Measurements from ENCODE around the gene ST8SIA4.

Gene ST8SIA4

GRCh38 chr5:100867039-100867562 is 36.0 kb downstream of the ST8SIA4 start:
- no peak for DNase-seq (ENCODE audit: low read depth)

GRCh38 chr5:100864931-100865330 is 38.2 kb downstream of the ST8SIA4 start:
- no peak for DNase-seq (ENCODE audit: low read depth)

- DNase-seq (ENCODE audit: low read depth): no peak
Measured at GRCh38 chr5:100863739-100864138, 39.3 kb downstream of the ST8SIA4 start.

- no peak for DNase-seq (ENCODE audit: low read depth)
Measured at GRCh38 chr5:100861148-100861547, 41.9 kb downstream of the ST8SIA4 start.

- no peak for DNase-seq (ENCODE audit: low read depth)
Measured at GRCh38 chr5:100860407-100860806, 42.7 kb downstream of the ST8SIA4 start.

- no peak for DNase-seq (ENCODE audit: low read depth)
Measured at GRCh38 chr5:100858987-100859545, 44.0 kb downstream of the ST8SIA4 start.

GRCh38 chr5:100856462-100856861 is 46.6 kb downstream of the ST8SIA4 start:
- DNase-seq (ENCODE audit: low read depth): no peak

- no peak for DNase-seq (ENCODE audit: low read depth)
Measured at GRCh38 chr5:100855937-100856430, 47.1 kb downstream of the ST8SIA4 start.

GRCh38 chr5:100855295-100855694 is 47.8 kb downstream of the ST8SIA4 start:
- no peak for DNase-seq (ENCODE audit: low read depth)

- DNase-seq (ENCODE audit: low read depth): no peak
Measured at GRCh38 chr5:100854591-100854990, 48.5 kb downstream of the ST8SIA4 start.

- no peak for DNase-seq (ENCODE audit: low read depth)
Measured at GRCh38 chr5:100853582-100853981, 49.5 kb downstream of the ST8SIA4 start.

- no peak for DNase-seq (ENCODE audit: low read depth)
Measured at GRCh38 chr5:100852988-100853449, 50.1 kb downstream of the ST8SIA4 start.

- no peak for DNase-seq (ENCODE audit: low read depth)
Measured at GRCh38 chr5:100852051-100852450, 51.0 kb downstream of the ST8SIA4 start.

GRCh38 chr5:100846772-100847171 is 56.3 kb downstream of the ST8SIA4 start:
- no peak for DNase-seq (ENCODE audit: low read depth)

- DNase-seq (ENCODE audit: low read depth): no peak
Measured at GRCh38 chr5:100842080-100842479, 61.0 kb downstream of the ST8SIA4 start.

GRCh38 chr5:100841358-100842076 is 61.6 kb downstream of the ST8SIA4 start:
- DNase-seq (ENCODE audit: low read depth): no peak

- no peak for DNase-seq (ENCODE audit: low read depth)
Measured at GRCh38 chr5:100840789-100841188, 62.3 kb downstream of the ST8SIA4 start.

- no peak for DNase-seq (ENCODE audit: low read depth)
Measured at GRCh38 chr5:100840370-100840769, 62.7 kb downstream of the ST8SIA4 start.

- DNase-seq (ENCODE audit: low read depth): no peak
Measured at GRCh38 chr5:100838048-100838473, 65.0 kb downstream of the ST8SIA4 start.

- no peak for DNase-seq (ENCODE audit: low read depth)
Measured at GRCh38 chr5:100834519-100834918, 68.6 kb downstream of the ST8SIA4 start.

- no peak for DNase-seq (ENCODE audit: low read depth)
Measured at GRCh38 chr5:100832252-100833230, 70.5 kb downstream of the ST8SIA4 start.

GRCh38 chr5:100828898-100829356 is 74.2 kb downstream of the ST8SIA4 start:
- no peak for DNase-seq (ENCODE audit: low read depth)
